TTC549 (cell line): ENCODE data around the gene PCDHGC4.

ENCODE experiments used
- FAIRE-seq: peaks from 2 replicates; lab custom pipeline; 2012; peaks lifted over from hg19 to GRCh38; lab: Jason Lieb, UNC

PCDHGC4 gene

DNA sequence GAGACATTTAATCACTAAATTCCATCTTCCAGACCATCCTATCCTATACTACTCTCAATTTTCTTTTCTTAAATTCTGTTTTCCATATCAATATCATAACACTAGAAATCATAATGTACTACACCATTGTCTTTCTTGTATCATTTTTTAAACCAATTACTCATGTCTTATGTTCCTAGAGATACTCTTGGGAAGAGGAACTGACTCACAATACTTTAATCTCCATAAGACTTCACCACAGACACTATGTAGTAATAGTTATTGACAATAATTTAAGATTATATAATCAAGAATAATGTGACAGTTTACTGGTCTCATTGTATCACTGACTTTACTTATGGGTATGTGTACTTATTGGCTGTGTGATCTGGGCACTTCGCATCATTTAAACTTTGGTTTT, 47.9 kb downstream of the PCDHGC4 start:
- FAIRE-seq = no peak

- FAIRE-seq = no peak
Observed at GRCh38 chr5:141533897-141534296, 49.1 kb downstream of the PCDHGC4 start.

DNA sequence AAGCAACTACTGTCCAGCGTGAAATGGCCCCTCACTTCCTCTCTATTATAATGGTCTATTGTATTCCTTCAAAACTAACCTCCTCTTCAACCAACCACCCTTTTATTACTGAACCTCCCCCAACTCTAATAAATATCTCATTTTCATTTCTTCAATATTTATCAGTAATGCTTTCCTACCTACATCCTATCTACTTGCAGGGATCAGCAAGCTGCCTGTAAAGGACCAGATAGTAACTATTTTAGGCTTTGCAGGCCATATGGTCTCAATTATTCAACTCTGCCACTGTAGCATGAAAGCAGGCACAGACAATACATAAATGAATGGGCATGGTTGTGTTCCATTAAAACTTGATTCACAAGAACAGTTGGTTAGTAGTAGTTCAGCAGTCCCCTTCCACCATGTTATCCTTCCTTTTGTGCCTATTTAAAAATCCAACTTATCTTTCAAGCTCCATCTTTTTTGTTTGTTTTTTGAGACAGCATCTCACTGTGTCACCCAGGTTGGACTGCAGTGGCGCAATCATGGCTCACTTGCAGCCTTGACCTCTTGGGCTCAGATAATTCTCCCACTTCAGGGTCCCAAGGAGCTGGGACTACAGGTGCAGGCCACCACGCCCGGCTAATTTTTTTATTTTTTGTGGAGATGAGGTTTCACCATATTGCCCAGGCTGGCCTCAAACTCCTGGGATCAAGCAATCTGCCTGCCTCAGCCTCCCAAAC, 49.8 kb downstream of the PCDHGC4 start:
- no peak for FAIRE-seq
